H1 (cell line): Measurements from ENCODE around the gene CEP192.

Experiments used
- CHD2 ChIP-seq: IDR thresholded peaks from 2 replicates; pipeline ENCODE4 v1.6.1; 2012; ENCODE audit warnings: low read length, improper control_type of control experiment
- POLR2A ChIP-seq, 2 experiments: IDR thresholded peaks; 1 replicate in 1 of 2; 2 replicates in 1 of 2; pipeline ENCODE4 v1.6.1; 2011; ENCODE audit warnings: low read depth in 2 of 2, low read length in 2 of 2, mild to moderate bottlenecking in 2 of 2; ENCODE audit errors: control extremely low read depth in 1 of 2
- POLR2AphosphoS5 ChIP-seq: IDR thresholded peaks from 2 replicates; pipeline ENCODE4 v1.6.1; 2011; ENCODE audit warnings: low read depth, low read length
- SIN3A ChIP-seq, 2 experiments: IDR thresholded peaks in 1 of 2; conservative IDR thresholded peaks in 1 of 2; 2 replicates each; pipeline ENCODE4 v1.6.1; 2011 to 2012; ENCODE audit warnings: low read length in 2 of 2, improper control_type of control experiment in 1 of 2, low read depth in 1 of 2, mild to moderate bottlenecking in 1 of 2

DNA sequence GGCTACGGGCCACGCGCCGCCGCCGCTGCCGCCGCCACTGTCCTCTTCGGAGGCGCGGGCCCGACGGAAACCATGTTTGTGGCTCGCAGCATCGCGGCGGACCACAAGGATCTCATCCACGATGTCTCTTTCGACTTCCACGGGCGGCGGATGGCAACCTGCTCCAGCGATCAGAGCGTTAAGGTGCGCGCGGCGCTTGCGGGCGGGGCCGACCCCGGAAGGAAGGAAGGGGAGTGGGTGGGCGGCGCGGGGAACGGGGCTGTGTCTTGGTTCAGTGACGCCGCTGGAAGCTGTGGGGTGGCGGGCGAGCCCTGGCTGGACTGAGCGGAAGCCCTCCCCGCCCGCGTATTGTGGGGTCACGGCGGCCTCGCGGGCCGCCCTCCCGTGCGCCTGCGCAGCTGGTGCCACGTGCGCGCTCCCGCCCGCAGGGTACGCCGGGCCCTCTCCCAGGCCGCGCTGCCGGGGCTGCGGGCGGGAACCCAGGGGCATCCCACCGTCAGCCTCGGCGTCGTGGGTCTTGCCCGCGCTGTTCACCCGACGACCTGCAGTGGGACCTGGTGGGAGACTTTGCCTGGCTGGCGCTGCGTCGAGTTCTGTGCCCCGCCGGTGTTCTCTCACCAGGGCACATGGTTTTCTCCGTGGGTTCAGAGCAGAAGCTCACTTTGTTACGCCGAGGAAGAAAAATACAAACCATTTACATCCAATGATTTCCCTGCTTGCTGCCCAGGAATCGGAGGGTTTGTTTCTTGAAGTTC is 42.9 kb upstream of the CEP192 start:
- TF ChIP-seq CHD2 (no peak), POLR2AphosphoS5 (peak; percentile 72), POLR2A (IDR thresholded peaks at IDR 0.05; ENCODE audit: control extremely low read depth in 1 of 2, low read depth in 2 of 2, low read length in 2 of 2) (peak; percentile 83 to 87), SIN3A (conservative IDR thresholded peaks at IDR 0.05 in 1 of 2, IDR thresholded peaks at IDR 0.05 in 1 of 2; ENCODE audit: low read depth in 1 of 2, low read length in 2 of 2) (peak in 1 of 2 experiments; percentile 17; a peak in 1 of 4 replicates)
